Astrocyte of the cerebellum (primary cell): ENCODE results near the gene FOXO3.
"Not testable (repeated sequence)": the region's sequence is repeated elsewhere in the genome, so short reads cannot be mapped to it uniquely, and the experiment has no call there.

ENCODE experiments used
- DNase-seq: peaks from one replicate; pipeline ENCODE4 v3.0.0-alpha.2; 2011; ENCODE audit warnings: low read depth
- H3K4me3 ChIP-seq: 2 replicates; pipeline ENCODE4 v1.5.1; 2011; ENCODE audit warnings: mild to moderate bottlenecking, low read depth, low read length, moderate library complexity
- in situ Hi-C: cut with HindIII; loops from 2 replicates; pipeline ENCODE4 v1.10.0; 2017; ENCODE audit warnings: low sequenced_read_pairs
- TF ChIP-seq, protein P1 (sequence below): IDR thresholded peaks from 2 replicates; pipeline ENCODE4 v1.5.1; 2012; ENCODE audit warnings: low read length, low read depth, moderate library complexity, mild to moderate bottlenecking; ENCODE audit errors: missing control alignments

Gene FOXO3

DNA sequence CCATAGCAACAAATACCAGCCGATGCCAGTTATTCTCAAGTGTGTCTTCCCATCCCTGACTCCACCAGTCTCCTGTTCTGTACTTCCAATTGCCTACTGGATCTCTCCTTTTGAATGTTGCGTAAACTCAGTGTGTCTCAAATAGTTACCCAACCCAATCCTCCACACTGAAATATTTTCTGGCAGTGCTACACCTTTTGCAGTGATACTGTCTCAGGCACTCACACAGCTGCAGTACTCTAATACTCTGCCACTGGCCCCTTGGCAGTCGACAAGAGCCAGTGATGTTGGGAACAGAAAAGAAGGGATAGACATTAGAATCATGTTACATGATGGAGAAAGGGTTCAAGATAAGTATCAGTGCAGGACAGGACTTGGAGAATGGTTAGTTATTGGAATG is 31.8 kb upstream of the FOXO3 start:
- no peak for DNase-seq
- in situ Hi-C loops: no loop called here

DNA sequence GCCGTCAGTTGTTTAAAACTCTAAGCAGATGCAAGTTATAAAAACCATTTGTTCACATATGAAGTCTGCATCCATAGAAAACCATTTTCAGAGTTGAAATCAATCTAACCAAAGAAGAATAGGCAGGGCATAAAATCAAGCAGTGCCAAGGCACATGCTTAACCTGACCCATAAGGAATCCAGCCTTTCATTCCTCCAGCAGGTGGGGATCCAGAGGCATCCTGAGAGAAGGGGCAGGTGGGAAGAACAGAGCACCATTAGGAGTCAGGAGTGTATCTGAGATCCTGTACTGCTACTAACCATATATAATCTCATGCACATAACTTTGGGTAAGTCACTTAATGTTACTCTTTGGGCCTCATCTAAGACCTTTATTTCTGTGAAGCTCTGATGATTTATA is 29.4 kb upstream of the FOXO3 start:
- DNase-seq: no peak
- TF ChIP-seq, protein P1, sequence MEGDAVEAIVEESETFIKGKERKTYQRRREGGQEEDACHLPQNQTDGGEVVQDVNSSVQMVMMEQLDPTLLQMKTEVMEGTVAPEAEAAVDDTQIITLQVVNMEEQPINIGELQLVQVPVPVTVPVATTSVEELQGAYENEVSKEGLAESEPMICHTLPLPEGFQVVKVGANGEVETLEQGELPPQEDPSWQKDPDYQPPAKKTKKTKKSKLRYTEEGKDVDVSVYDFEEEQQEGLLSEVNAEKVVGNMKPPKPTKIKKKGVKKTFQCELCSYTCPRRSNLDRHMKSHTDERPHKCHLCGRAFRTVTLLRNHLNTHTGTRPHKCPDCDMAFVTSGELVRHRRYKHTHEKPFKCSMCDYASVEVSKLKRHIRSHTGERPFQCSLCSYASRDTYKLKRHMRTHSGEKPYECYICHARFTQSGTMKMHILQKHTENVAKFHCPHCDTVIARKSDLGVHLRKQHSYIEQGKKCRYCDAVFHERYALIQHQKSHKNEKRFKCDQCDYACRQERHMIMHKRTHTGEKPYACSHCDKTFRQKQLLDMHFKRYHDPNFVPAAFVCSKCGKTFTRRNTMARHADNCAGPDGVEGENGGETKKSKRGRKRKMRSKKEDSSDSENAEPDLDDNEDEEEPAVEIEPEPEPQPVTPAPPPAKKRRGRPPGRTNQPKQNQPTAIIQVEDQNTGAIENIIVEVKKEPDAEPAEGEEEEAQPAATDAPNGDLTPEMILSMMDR: no peak
- no peak overlapping the region for H3K4me3 ChIP-seq
- in situ Hi-C loops: no loop called here

More for the DNA sequence above, 31.8 kb upstream of the FOXO3 start:
- no peak overlapping the region for H3K4me3 ChIP-seq
- TF ChIP-seq, protein P1: no peak

GRCh38 chr6:108535114-108535742 is 25.5 kb upstream of the FOXO3 start:
- TF ChIP-seq, protein P1: no peak
- in situ Hi-C loops: no loop called here
- DNase-seq: no peak
- H3K4me3 ChIP-seq: no peak overlapping the region

GRCh38 chr6:108535920-108536535 is 24.7 kb upstream of the FOXO3 start:
- H3K4me3 ChIP-seq, DNase-seq, in situ Hi-C loops: not testable (repeated sequence)

DNA sequence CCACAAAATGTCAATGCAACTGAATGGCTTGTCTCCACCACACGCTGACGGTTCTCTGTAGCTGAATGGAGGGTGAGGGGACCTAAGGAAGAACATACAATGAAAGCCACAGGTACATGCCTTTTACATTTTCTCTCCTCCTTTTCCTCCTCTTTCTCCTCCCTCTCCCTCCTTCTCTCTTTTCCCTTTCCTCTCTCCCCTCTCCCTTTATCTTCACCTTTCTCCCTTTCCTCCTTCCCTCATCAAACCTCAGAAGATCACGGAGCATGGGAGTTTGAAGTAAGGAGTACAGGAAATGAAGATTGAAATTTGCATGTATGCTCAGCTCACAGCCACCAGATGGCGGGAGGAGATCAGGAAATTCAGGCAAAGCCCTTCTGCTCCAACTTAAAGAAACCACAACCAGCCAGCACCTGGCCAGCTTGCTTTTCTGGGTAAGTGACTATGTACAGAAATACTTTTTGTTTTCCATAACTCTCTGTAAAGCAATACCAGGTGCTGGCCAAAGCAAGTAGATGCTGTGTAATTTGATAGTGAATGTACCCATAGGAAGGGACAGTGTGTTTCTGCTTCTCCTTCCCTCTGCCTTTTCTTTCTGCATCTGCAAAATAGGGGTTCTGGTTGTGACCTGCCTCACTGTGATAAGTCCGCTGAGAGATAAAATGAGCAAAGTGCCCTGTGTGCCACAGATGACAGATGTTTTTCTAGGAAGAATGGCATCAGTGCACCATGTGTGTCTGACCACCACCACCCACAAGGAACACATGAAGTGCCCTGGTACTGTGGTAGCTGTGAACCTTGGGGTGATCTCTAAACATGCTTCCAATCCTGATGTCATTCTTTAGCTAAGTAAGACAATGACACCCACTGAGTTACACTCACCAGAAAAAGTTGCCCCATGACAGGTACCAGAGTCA is 18.6 kb upstream of the FOXO3 start:
- TF ChIP-seq, protein P1: peak; percentile 78
- no peak overlapping the region for H3K4me3 ChIP-seq
- DNase-seq: peak; percentile 90
- in situ Hi-C loops: loop anchor here (10.0 kb wide), 1 partner anchor 523 kb away; no protein-coding TSS in a partner anchor

- H3K4me3 ChIP-seq: no peak overlapping the region
- DNase-seq: no peak
- in situ Hi-C loops: loop anchor here (10.0 kb wide), 1 partner anchor 521 kb away; no protein-coding TSS in a partner anchor
- TF ChIP-seq, protein P1: no peak
Observed at GRCh38 chr6:108543175-108543940, 17.4 kb upstream of the FOXO3 start.
